ENCODE measurements around the gene TMPRSS3.

- TF ChIP-seq EZH2 (IDR thresholded peaks at IDR 0.05) = no peak
- no peak for TF ChIP-seq CTCF (IDR thresholded peaks at IDR 0.05)
- no peak for TF ChIP-seq EZH2phosphoT487 (IDR thresholded peaks at IDR 0.05)
Measured at GRCh38 chr21:42390193-42390592, 5.7 kb downstream of the TMPRSS3 start.

Data from neural progenitor cell (in vitro differentiated cells).